Measurements from ENCODE around the gene NMT2. TPM values are rescaled to one million over a fixed set of nuclear protein-coding genes. Genes with fewer than 3 reads are reported as not detected.
A peak's percentile ranks its signal among the peaks of the same experiment; 100 is the strongest.

Gene NMT2
- total RNA-seq, 1 experiment from 2014 or later = 11.8 TPM

- no peak overlapping the region for H2BK5ac ChIP-seq (ENCODE audit: insufficient read length, low read length)
- H3K9me3 ChIP-seq (ENCODE audit: control insufficient read depth, low read depth, low read length) = no peaks in the 10 kb centered on the region
- Mint-ChIP-seq H3K27me3 (ENCODE audit: low read depth) (peaks cover 10% of the 10 kb centered on the region), H3K9me3 (no peaks in the 10 kb centered on the region), H3K4me3 (peak overlapping the region in 1 of 2 experiments; percentile 87; a peak in 3 of 5 replicates), H3K36me3 (ENCODE audit: insufficient read depth in 1 of 3, low read depth in 3 of 3) (no peaks in the 10 kb centered on the region), H3K4me1 (peaks cover 25 to 33% of the 10 kb centered on the region in 2 experiments), H3K27ac (peak overlapping the region in 1 of 3 experiments; percentile 23; a peak in 2 of 7 replicates)
- no peak overlapping the region for H3K9ac ChIP-seq (ENCODE audit: extremely low read depth, insufficient read length, low read length)
- TF ChIP-seq CTCF (conservative IDR thresholded peaks at IDR 0.05) = no peak
- peaks cover 4% of the 10 kb centered on the region for H3K79me1 ChIP-seq (ENCODE audit: insufficient read depth, low read depth, low read length, poor library complexity, severe bottlenecking)
- H2BK120ac ChIP-seq (ENCODE audit: low read depth, low read length, poor library complexity, severe bottlenecking) = no peak overlapping the region
- no peak overlapping the region for H4K5ac ChIP-seq (ENCODE audit: insufficient read length, low read depth, low read length)
- H2AFZ ChIP-seq (ENCODE audit: low read length) = no peak overlapping the region
- H3K27me3 ChIP-seq (ENCODE audit: insufficient read depth, low read length) = no peaks in the 10 kb centered on the region
- H2BK12ac ChIP-seq (ENCODE audit: insufficient read length, low read depth, low read length) = no peak overlapping the region
- H3T11ph ChIP-seq (ENCODE audit: low read length) = no peak overlapping the region
- no peak overlapping the region for H3K4me2 ChIP-seq (ENCODE audit: insufficient read depth, insufficient read length, low read length)
- H3K14ac ChIP-seq (ENCODE audit: insufficient read depth, low read length) = no peak overlapping the region
- no peaks in the 10 kb centered on the region for H3K79me2 ChIP-seq (ENCODE audit: insufficient read depth, low read length)
- DNase-seq = no peak
- no peak overlapping the region for H2BK15ac ChIP-seq (ENCODE audit: low read depth, low read length)
- H2AK5ac ChIP-seq (ENCODE audit: insufficient read length, low read length) = no peak overlapping the region
- no peak overlapping the region for H3K4ac ChIP-seq (ENCODE audit: low read depth, low read length)
- H4K20me1 ChIP-seq (ENCODE audit: control insufficient read depth, insufficient read depth, insufficient read length) = no peaks in the 10 kb centered on the region
- peaks cover 4% of the 10 kb centered on the region for H3K23me2 ChIP-seq (ENCODE audit: insufficient read length, low read depth, low read length, poor library complexity, severe bottlenecking)
- H3K27ac ChIP-seq (ENCODE audit: insufficient read length, low read depth, low read length) = no peak overlapping the region
- H3K4me1 ChIP-seq (ENCODE audit: insufficient read depth, low read length) = no peaks in the 10 kb centered on the region; the same call in 1 of the 2 replicates
- no peak overlapping the region for H4K91ac ChIP-seq (ENCODE audit: insufficient read length, low read depth, low read length)
- whole genome bisulfite sequencing (ENCODE audit: extremely low coverage, insufficient read length, low lambda C conversion rate) = no CpG with 5 or more reads among the region's 2 CpGs
- H3K18ac ChIP-seq (ENCODE audit: insufficient read length, low read depth, low read length) = no peak overlapping the region
- H3K23ac ChIP-seq (ENCODE audit: insufficient read length, low read depth, low read length) = no peak overlapping the region
- H4K8ac ChIP-seq (replicated peaks; ENCODE audit: insufficient read length, low read depth, low read length) = no peak overlapping the region
- H3K56ac ChIP-seq (ENCODE audit: insufficient read length, low read depth, low read length) = no peak overlapping the region
- H2BK20ac ChIP-seq (ENCODE audit: low read depth, low read length, poor library complexity, severe bottlenecking) = no peak overlapping the region
Measured at GRCh38 chr10:15166325-15166724, 2.2 kb downstream of the NMT2 start.
